ENCODE measurements around the gene HS3ST6. TPM values are rescaled to one million over a fixed set of nuclear protein-coding genes. Genes with fewer than 3 reads are reported as not detected.
A peak's percentile ranks its signal among the peaks of the same experiment; 100 is the strongest.
"Not testable (repeated sequence)": the region's sequence is repeated elsewhere in the genome, so short reads cannot be mapped to it uniquely, and the experiment has no call there.

HS3ST6 gene
- not detected for total RNA-seq

- H3K4me3 Mint-ChIP-seq, result no peak within 1 kb of the TSS
- H3K27ac Mint-ChIP-seq, result no peak within 1 kb of the TSS
- peaks cover 59% of the 10 kb centered on the region for H3K27me3 Mint-ChIP-seq (ENCODE audit: low read depth)
- peaks cover 6% of the 10 kb centered on the region for H3K4me1 Mint-ChIP-seq (ENCODE audit: low read depth)
- H3K36me3 Mint-ChIP-seq (ENCODE audit: insufficient read depth in 2 of 2), result peaks cover 0 to 1% of the 10 kb centered on the region in 2 donors
- no peak for DNase-seq
- no peak for ATAC-seq (replicated peaks in 1 of 2)
- no peaks in the 10 kb centered on the region for H3K9me3 Mint-ChIP-seq
These were observed at the start of gene HS3ST6 for GRCh38 chr16:1918351-1919326. Gene HS3ST6 (minus strand): TSS chr16:1918415. CDS start chr16:1918323, 92 bp downstream.

GRCh38 chr16:1966460-1966859 is 48.2 kb upstream of the HS3ST6 start, which contains the start of gene RNF151:
Gene RNF151 (plus strand): TSS chr16:1966856. CDS start chr16:1966882, 26 bp downstream.
- H3K27me3 Mint-ChIP-seq (ENCODE audit: low read depth), result no peaks in the 10 kb centered on the region
- peaks cover 14 to 26% of the 10 kb centered on the region in 2 donors for H3K36me3 Mint-ChIP-seq (ENCODE audit: insufficient read depth in 2 of 2)
- no peak for ATAC-seq (replicated peaks in 1 of 2)
- peaks cover 46% of the 10 kb centered on the region for H3K4me1 Mint-ChIP-seq (ENCODE audit: low read depth)
- no peak for DNase-seq
- peak within 1 kb of the TSS; percentile 91 to 97 for H3K4me3 Mint-ChIP-seq
- no peaks in the 10 kb centered on the region for H3K9me3 Mint-ChIP-seq
- H3K27ac Mint-ChIP-seq, result peak within 1 kb of the TSS; percentile 96

GRCh38 chr16:1965396-1966001 is 47.3 kb upstream of the HS3ST6 start:
- H3K27me3 Mint-ChIP-seq (ENCODE audit: low read depth), result no peaks in the 10 kb centered on the region
- peak overlapping the region; percentile 96 for H3K27ac Mint-ChIP-seq
- no peak for ATAC-seq (replicated peaks in 1 of 2)
- H3K4me1 Mint-ChIP-seq (ENCODE audit: low read depth), result peaks cover 46% of the 10 kb centered on the region
- H3K36me3 Mint-ChIP-seq (ENCODE audit: insufficient read depth in 2 of 2), result peaks cover 14 to 29% of the 10 kb centered on the region in 2 donors
- no peaks in the 10 kb centered on the region for H3K9me3 Mint-ChIP-seq
- H3K4me3 Mint-ChIP-seq, result peak overlapping the region; percentile 91 to 97
- no peak for DNase-seq

GRCh38 chr16:1964506-1965395 is 46.5 kb upstream of the HS3ST6 start, which contains the start of gene RPS2:
Gene RPS2 (minus strand): TSS chr16:1964826. CDS start chr16:1964625, 201 bp downstream.
- DNase-seq (peak; percentile 98 to 99), ATAC-seq (replicated peaks in 1 of 2) (peak; percentile 81 to 90)
- Mint-ChIP-seq H3K4me3 (peak within 1 kb of the TSS; percentile 91 to 97), H3K36me3 (ENCODE audit: insufficient read depth in 2 of 2) (peaks cover 14 to 32% of the 10 kb centered on the region in 2 donors), H3K27me3 (ENCODE audit: low read depth) (no peaks in the 10 kb centered on the region), H3K4me1 (ENCODE audit: low read depth) (peaks cover 52% of the 10 kb centered on the region), H3K27ac (peak within 1 kb of the TSS; percentile 96), H3K9me3 (no peaks in the 10 kb centered on the region)

GRCh38 chr16:1963806-1964505 is 45.7 kb upstream of the HS3ST6 start:
- ATAC-seq (replicated peaks in 1 of 2) (peak; percentile 2 to 3), DNase-seq (peak in 1 of 2 donors; percentile 41)
- Mint-ChIP-seq H3K4me3 (peak overlapping the region; percentile 91 to 97), H3K9me3 (no peaks in the 10 kb centered on the region), H3K27me3 (ENCODE audit: low read depth) (no peaks in the 10 kb centered on the region), H3K4me1 (ENCODE audit: low read depth) (peaks cover 52% of the 10 kb centered on the region), H3K27ac (peak overlapping the region; percentile 92), H3K36me3 (ENCODE audit: insufficient read depth in 2 of 2) (peaks cover 14 to 32% of the 10 kb centered on the region in 2 donors)

GRCh38 chr16:1962161-1963153 is 44.2 kb upstream of the HS3ST6 start:
- not testable (repeated sequence) for H3K9me3 Mint-ChIP-seq; ATAC-seq (replicated peaks in 1 of 2); DNase-seq; H3K27me3 Mint-ChIP-seq (ENCODE audit: low read depth)
- peak overlapping the region; percentile 91 to 97 for H3K4me3 Mint-ChIP-seq
- H3K27ac Mint-ChIP-seq, result peak overlapping the region; percentile 92
- peaks cover 14 to 32% of the 10 kb centered on the region in 2 donors for H3K36me3 Mint-ChIP-seq (ENCODE audit: insufficient read depth in 2 of 2)
- peaks cover 50% of the 10 kb centered on the region for H3K4me1 Mint-ChIP-seq (ENCODE audit: low read depth)

- H3K4me3 Mint-ChIP-seq, result peak overlapping the region; percentile 91 to 97
- H3K9me3 Mint-ChIP-seq, result no peaks in the 10 kb centered on the region
These were observed 43.4 kb upstream of the HS3ST6 start for GRCh38 chr16:1961651-1962067.

GRCh38 chr16:1960665-1961630 is 42.7 kb upstream of the HS3ST6 start:
- peak in 1 of 2 donors; percentile 60 for DNase-seq
- peak overlapping the region; percentile 97 for H3K27ac Mint-ChIP-seq
- ATAC-seq (replicated peaks in 1 of 2), result peak in 1 of 2 donors; percentile 18
- H3K4me1 Mint-ChIP-seq (ENCODE audit: low read depth), result peaks cover 46% of the 10 kb centered on the region
- H3K9me3 Mint-ChIP-seq, result no peaks in the 10 kb centered on the region
- peak overlapping the region; percentile 97 to 98 for H3K4me3 Mint-ChIP-seq
- H3K27me3 Mint-ChIP-seq (ENCODE audit: low read depth), result no peaks in the 10 kb centered on the region
- H3K36me3 Mint-ChIP-seq (ENCODE audit: insufficient read depth in 2 of 2), result peaks cover 14 to 32% of the 10 kb centered on the region in 2 donors

More at GRCh38 chr16:1961651-1962067, 43.4 kb upstream of the HS3ST6 start:
- Mint-ChIP-seq H3K27ac (peak overlapping the region; percentile 84), H3K27me3 (ENCODE audit: low read depth) (no peaks in the 10 kb centered on the region), H3K4me1 (ENCODE audit: low read depth) (peaks cover 46% of the 10 kb centered on the region), H3K36me3 (ENCODE audit: insufficient read depth in 2 of 2) (peaks cover 14 to 32% of the 10 kb centered on the region in 2 donors)
- no peak for ATAC-seq (replicated peaks in 1 of 2)
- peak in 1 of 2 donors; percentile 39 for DNase-seq

- ATAC-seq (replicated peaks in 1 of 2), result peak; percentile 75 to 86
These were observed 41.2 kb upstream of the HS3ST6 start, which contains the start of gene NDUFB10 for GRCh38 chr16:1959269-1960039. Gene NDUFB10 (plus strand): TSS chr16:1959538. CDS start chr16:1959625, 87 bp downstream.

More at GRCh38 chr16:1959269-1960039, 41.2 kb upstream of the HS3ST6 start, which contains the start of gene NDUFB10:
- Mint-ChIP-seq H3K4me1 (ENCODE audit: low read depth) (peaks cover 41% of the 10 kb centered on the region), H3K9me3 (no peaks in the 10 kb centered on the region), H3K27ac (peak within 1 kb of the TSS; percentile 97), H3K4me3 (peak within 1 kb of the TSS; percentile 97 to 98), H3K36me3 (ENCODE audit: insufficient read depth in 2 of 2) (peaks cover 13 to 32% of the 10 kb centered on the region in 2 donors), H3K27me3 (ENCODE audit: low read depth) (no peaks in the 10 kb centered on the region)
- peak; percentile 96 to 98 for DNase-seq

Measured in activated T-cell treated with anti-CD3 and anti-CD28 coated beads, Interleukin-2, amount 50 U/mL, for 72 hours (primary cell).